ENCODE results near the gene USP22. TPM values are rescaled to one million over a fixed set of nuclear protein-coding genes. Genes with fewer than 3 reads are reported as not detected.

USP22 gene
- total and polyA plus RNA-seq, 2 of the 4 experiments (the other 2 are of a cell fraction), result 161 to 319 TPM

- Histone ChIP-seq H2BK15ac (ENCODE audit: low read depth, low read length) (no peak overlapping the region), H3K23ac (ENCODE audit: low read depth, low read length) (no peak overlapping the region), H4K8ac (ENCODE audit: low read depth in 2 of 2, low read length in 2 of 2) (no peak overlapping the region), H3K27ac (ENCODE audit: insufficient read depth, low read length) (no peak overlapping the region), H3K4me3 (ENCODE audit: insufficient read depth, low read depth, low read length) (no peak overlapping the region), H3K14ac (replicated peaks; ENCODE audit: low read depth, low read length) (no peak overlapping the region), H3K4ac (ENCODE audit: low read depth, low read length) (no peak overlapping the region), H3K9me3 (ENCODE audit: control insufficient read depth, insufficient read depth, low read length) (no peaks in the 10 kb centered on the region), H4K20me1 (ENCODE audit: insufficient read depth, low read length) (no peaks in the 10 kb centered on the region), H2AK5ac (ENCODE audit: low read depth, low read length) (no peak overlapping the region), H3K4me1 (ENCODE audit: control insufficient read depth, insufficient read depth, low read length) (no peaks in the 10 kb centered on the region), H4K5ac (ENCODE audit: low read depth, low read length) (no peak overlapping the region), H3K9ac (ENCODE audit: low read depth, low read length) (no peak overlapping the region), H2BK5ac (ENCODE audit: low read depth, low read length, poor library complexity, severe bottlenecking) (no peak overlapping the region), H4K91ac (ENCODE audit: insufficient read depth, low read depth, low read length) (no peak overlapping the region), H2AK9ac (replicated peaks; ENCODE audit: low read depth, low read length, poor library complexity) (no peak overlapping the region), H3K79me1 (ENCODE audit: low read depth in 1 of 2, low read length in 2 of 2) (no peaks in the 10 kb centered on the region), H3K36me3 (ENCODE audit: control insufficient read depth, insufficient read depth, low read length) (no peaks in the 10 kb centered on the region), H3K27me3 (ENCODE audit: control insufficient read depth, insufficient read depth, low read length) (0 out of 2 replicates have a peak, but pooled peaks cover 2% of the 10 kb centered on the region), H2BK20ac (ENCODE audit: low read depth, low read length) (no peak overlapping the region), H2BK120ac (ENCODE audit: low read depth, low read length) (no peak overlapping the region), H3K9me1 (ENCODE audit: insufficient read depth, low read length) (no peaks in the 10 kb centered on the region), H3K18ac (ENCODE audit: low read depth, low read length) (no peak overlapping the region), H3K4me2 (ENCODE audit: low read depth, low read length) (no peak overlapping the region), H3K56ac (ENCODE audit: extremely low read depth, insufficient read depth, low read length) (no peak overlapping the region), H2AFZ (replicated peaks; ENCODE audit: low read length, poor library complexity) (no peak overlapping the region)
- DNase-seq (peak; percentile 7), ATAC-seq (ENCODE audit: low read depth) (peak; percentile 61)
- dilution Hi-C loops (cut with HindIII; ENCODE audit: low sequenced_read_pairs, unreplicated experiment), result no loop called here
- POLR2A ChIA-PET (ENCODE audit: unreplicated experiment), result no interaction called here
- TF ChIP-seq CHD1 (IDR thresholded peaks at IDR 0.05; ENCODE audit: low read depth, low read length), result no peak
- TF ChIP-seq, protein P1, sequence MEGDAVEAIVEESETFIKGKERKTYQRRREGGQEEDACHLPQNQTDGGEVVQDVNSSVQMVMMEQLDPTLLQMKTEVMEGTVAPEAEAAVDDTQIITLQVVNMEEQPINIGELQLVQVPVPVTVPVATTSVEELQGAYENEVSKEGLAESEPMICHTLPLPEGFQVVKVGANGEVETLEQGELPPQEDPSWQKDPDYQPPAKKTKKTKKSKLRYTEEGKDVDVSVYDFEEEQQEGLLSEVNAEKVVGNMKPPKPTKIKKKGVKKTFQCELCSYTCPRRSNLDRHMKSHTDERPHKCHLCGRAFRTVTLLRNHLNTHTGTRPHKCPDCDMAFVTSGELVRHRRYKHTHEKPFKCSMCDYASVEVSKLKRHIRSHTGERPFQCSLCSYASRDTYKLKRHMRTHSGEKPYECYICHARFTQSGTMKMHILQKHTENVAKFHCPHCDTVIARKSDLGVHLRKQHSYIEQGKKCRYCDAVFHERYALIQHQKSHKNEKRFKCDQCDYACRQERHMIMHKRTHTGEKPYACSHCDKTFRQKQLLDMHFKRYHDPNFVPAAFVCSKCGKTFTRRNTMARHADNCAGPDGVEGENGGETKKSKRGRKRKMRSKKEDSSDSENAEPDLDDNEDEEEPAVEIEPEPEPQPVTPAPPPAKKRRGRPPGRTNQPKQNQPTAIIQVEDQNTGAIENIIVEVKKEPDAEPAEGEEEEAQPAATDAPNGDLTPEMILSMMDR (conservative IDR thresholded peaks at IDR 0.05; ENCODE audit: low read depth, low read length), result no peak
- no peak for TF ChIP-seq ELK1 (IDR thresholded peaks at IDR 0.05; ENCODE audit: borderline replicate concordance, low read depth, low read length)
- TF ChIP-seq, protein P2, sequence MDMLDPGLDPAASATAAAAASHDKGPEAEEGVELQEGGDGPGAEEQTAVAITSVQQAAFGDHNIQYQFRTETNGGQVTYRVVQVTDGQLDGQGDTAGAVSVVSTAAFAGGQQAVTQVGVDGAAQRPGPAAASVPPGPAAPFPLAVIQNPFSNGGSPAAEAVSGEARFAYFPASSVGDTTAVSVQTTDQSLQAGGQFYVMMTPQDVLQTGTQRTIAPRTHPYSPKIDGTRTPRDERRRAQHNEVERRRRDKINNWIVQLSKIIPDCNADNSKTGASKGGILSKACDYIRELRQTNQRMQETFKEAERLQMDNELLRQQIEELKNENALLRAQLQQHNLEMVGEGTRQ (IDR thresholded peaks at IDR 0.05; ENCODE audit: low read depth, low read length), result no peak
- TF ChIP-seq RFX5 (IDR thresholded peaks at IDR 0.05; ENCODE audit: low read depth, low read length), result no peak
- no CpG with 5 or more reads among the region's 4 CpGs for WGBS, 2 experiments (ENCODE audit: extremely low coverage in 2 of 2, insufficient read length in 1 of 2)
- intact Hi-C loops (cut with micrococcal nuclease), result no loop called here
- no TSS peak for BruUV-seq (replicated peaks)
- in situ Hi-C loops (cut with MboI; ENCODE audit: low sequenced_read_pairs), result no loop called here
- CTCF ChIA-PET, result no interaction called here
Observed at GRCh38 chr17:21090902-21091618, 48.2 kb upstream of the USP22 start.
